ENCODE data around the gene IGSF3.
"Not testable (repeated sequence)": the region's sequence is repeated elsewhere in the genome, so short reads cannot be mapped to it uniquely, and the experiment has no call there.

IGSF3 gene

GRCh38 chr1:116631554-116631953, 36.0 kb downstream of the IGSF3 start:
- not testable (repeated sequence) for H3K4me3 ChIP-seq (replicated peaks in 1 of 2; ENCODE audit: low read depth in 2 of 2, low read length in 2 of 2); DNase-seq (ENCODE audit: low read depth in 2 of 2)

GRCh38 chr1:116630057-116630456, 37.5 kb downstream of the IGSF3 start:
- not testable (repeated sequence) for H3K4me3 ChIP-seq (replicated peaks in 1 of 2; ENCODE audit: low read depth in 2 of 2, low read length in 2 of 2); DNase-seq (ENCODE audit: low read depth in 2 of 2)

- not testable (repeated sequence) for H3K4me3 ChIP-seq (replicated peaks in 1 of 2; ENCODE audit: low read depth in 2 of 2, low read length in 2 of 2); DNase-seq (ENCODE audit: low read depth in 2 of 2)
These were observed 38.1 kb downstream of the IGSF3 start for GRCh38 chr1:116629441-116629840.

GRCh38 chr1:116628448-116628847, 39.1 kb downstream of the IGSF3 start:
- no peak for DNase-seq (ENCODE audit: low read depth in 2 of 2)
- H3K4me3 ChIP-seq (replicated peaks in 1 of 2; ENCODE audit: low read depth in 2 of 2, low read length in 2 of 2): no peak overlapping the region
- TF ChIP-seq CTCF (IDR thresholded peaks at IDR 0.05; ENCODE audit: low read depth, low read length): no peak

- H3K4me3 ChIP-seq (replicated peaks in 1 of 2; ENCODE audit: low read depth in 2 of 2, low read length in 2 of 2): not testable (repeated sequence)
- DNase-seq (ENCODE audit: low read depth in 2 of 2): peak in 1 of 2 donors; percentile 12
These were observed 40.2 kb downstream of the IGSF3 start for GRCh38 chr1:116627357-116627756.

GRCh38 chr1:116626915-116627314, 40.6 kb downstream of the IGSF3 start:
- H3K4me3 ChIP-seq (replicated peaks in 1 of 2; ENCODE audit: low read depth in 2 of 2, low read length in 2 of 2): not testable (repeated sequence)
- DNase-seq (ENCODE audit: low read depth in 2 of 2): peak in 1 of 2 donors; percentile 14

GRCh38 chr1:116625155-116625554, 42.4 kb downstream of the IGSF3 start:
- DNase-seq (ENCODE audit: low read depth in 2 of 2); H3K4me3 ChIP-seq (replicated peaks in 1 of 2; ENCODE audit: low read depth in 2 of 2, low read length in 2 of 2): not testable (repeated sequence)

GRCh38 chr1:116624040-116624439, 43.5 kb downstream of the IGSF3 start:
- no peak for TF ChIP-seq CTCF (IDR thresholded peaks at IDR 0.05; ENCODE audit: low read depth, low read length)
- no peak overlapping the region for H3K4me3 ChIP-seq (replicated peaks in 1 of 2; ENCODE audit: low read depth in 2 of 2, low read length in 2 of 2)
- no peak for DNase-seq (ENCODE audit: low read depth in 2 of 2)

- DNase-seq (ENCODE audit: low read depth in 2 of 2); H3K4me3 ChIP-seq (replicated peaks in 1 of 2; ENCODE audit: low read depth in 2 of 2, low read length in 2 of 2): not testable (repeated sequence)
These were observed 45.0 kb downstream of the IGSF3 start for GRCh38 chr1:116622496-116622895.

GRCh38 chr1:116621756-116622155, 45.8 kb downstream of the IGSF3 start:
- H3K4me3 ChIP-seq (replicated peaks in 1 of 2; ENCODE audit: low read depth in 2 of 2, low read length in 2 of 2); DNase-seq (ENCODE audit: low read depth in 2 of 2): not testable (repeated sequence)

GRCh38 chr1:116620392-116620791, 47.1 kb downstream of the IGSF3 start:
- DNase-seq (ENCODE audit: low read depth in 2 of 2); H3K4me3 ChIP-seq (replicated peaks in 1 of 2; ENCODE audit: low read depth in 2 of 2, low read length in 2 of 2): not testable (repeated sequence)

- not testable (repeated sequence) for H3K4me3 ChIP-seq (replicated peaks in 1 of 2; ENCODE audit: low read depth in 2 of 2, low read length in 2 of 2); DNase-seq (ENCODE audit: low read depth in 2 of 2)
These were observed 48.4 kb downstream of the IGSF3 start for GRCh38 chr1:116619106-116619505.

GRCh38 chr1:116617808-116618207, 49.7 kb downstream of the IGSF3 start:
- not testable (repeated sequence) for H3K4me3 ChIP-seq (replicated peaks in 1 of 2; ENCODE audit: low read depth in 2 of 2, low read length in 2 of 2)
- peak in 1 of 2 donors; percentile 18 for DNase-seq (ENCODE audit: low read depth in 2 of 2)

- DNase-seq (ENCODE audit: low read depth in 2 of 2); H3K4me3 ChIP-seq (replicated peaks in 1 of 2; ENCODE audit: low read depth in 2 of 2, low read length in 2 of 2): not testable (repeated sequence)
These were observed 53.7 kb downstream of the IGSF3 start for GRCh38 chr1:116613825-116614224.

- H3K4me3 ChIP-seq (replicated peaks in 1 of 2; ENCODE audit: low read depth in 2 of 2, low read length in 2 of 2); DNase-seq (ENCODE audit: low read depth in 2 of 2): not testable (repeated sequence)
These were observed 57.6 kb downstream of the IGSF3 start for GRCh38 chr1:116609801-116610371.

GRCh38 chr1:116608841-116609240, 58.7 kb downstream of the IGSF3 start:
- DNase-seq (ENCODE audit: low read depth in 2 of 2); H3K4me3 ChIP-seq (replicated peaks in 1 of 2; ENCODE audit: low read depth in 2 of 2, low read length in 2 of 2): not testable (repeated sequence)

- not testable (repeated sequence) for H3K4me3 ChIP-seq (replicated peaks in 1 of 2; ENCODE audit: low read depth in 2 of 2, low read length in 2 of 2); DNase-seq (ENCODE audit: low read depth in 2 of 2)
These were observed 59.4 kb downstream of the IGSF3 start for GRCh38 chr1:116608151-116608550.
